DMS114 treated with DMSO at 0.1 percent for 48 hours (cell line): ENCODE results near the gene ZNF207.
"Not testable (repeated sequence)": the region's sequence is repeated elsewhere in the genome, so short reads cannot be mapped to it uniquely, and the experiment has no call there.

Source experiments
- DNase-seq: peaks from one replicate; lab custom pipeline; 2025; ENCODE audit not compliant: unreplicated experiment; lab: John Stamatoyannopoulos, UW

Gene ZNF207

GRCh38 chr17:32349854-32350665, at the start of gene ZNF207:
TSS of gene ZNF207 (plus strand) at chr17:32350157. CDS start at chr17:32350286, 129 bp downstream.
- DNase-seq: peak; percentile 91

GRCh38 chr17:32302037-32302436, 47.9 kb upstream of the ZNF207 start:
- no peak for DNase-seq

- DNase-seq: no peak
These were observed 46.9 kb upstream of the ZNF207 start for GRCh38 chr17:32302860-32303649.

- no peak for DNase-seq
These were observed 46.1 kb upstream of the ZNF207 start for GRCh38 chr17:32303781-32304288.

GRCh38 chr17:32305049-32305448, 44.9 kb upstream of the ZNF207 start:
- no peak for DNase-seq

GRCh38 chr17:32307658-32308057, 42.3 kb upstream of the ZNF207 start:
- no peak for DNase-seq

GRCh38 chr17:32311028-32311536, 38.9 kb upstream of the ZNF207 start:
- DNase-seq: no peak

- no peak for DNase-seq
These were observed 35.3 kb upstream of the ZNF207 start for GRCh38 chr17:32314636-32315035.

GRCh38 chr17:32315171-32315570, 34.8 kb upstream of the ZNF207 start:
- no peak for DNase-seq

GRCh38 chr17:32316653-32317052, 33.3 kb upstream of the ZNF207 start:
- not testable (repeated sequence) for DNase-seq

- no peak for DNase-seq
These were observed 32.6 kb upstream of the ZNF207 start for GRCh38 chr17:32317353-32317752.

GRCh38 chr17:32318071-32318470, 31.9 kb upstream of the ZNF207 start:
- no peak for DNase-seq

- DNase-seq: peak; percentile 35
These were observed 30.4 kb upstream of the ZNF207 start for GRCh38 chr17:32319548-32319905.

GRCh38 chr17:32320080-32320479, 29.9 kb upstream of the ZNF207 start:
- not testable (repeated sequence) for DNase-seq

GRCh38 chr17:32320847-32321246, 29.1 kb upstream of the ZNF207 start:
- no peak for DNase-seq

GRCh38 chr17:32323046-32323445, 26.9 kb upstream of the ZNF207 start:
- DNase-seq: no peak

- DNase-seq: no peak
These were observed 26.0 kb upstream of the ZNF207 start for GRCh38 chr17:32323811-32324491.

- no peak for DNase-seq
These were observed 22.0 kb upstream of the ZNF207 start for GRCh38 chr17:32327911-32328310.

- DNase-seq: no peak
These were observed 19.8 kb upstream of the ZNF207 start for GRCh38 chr17:32330147-32330546.

- no peak for DNase-seq
These were observed 18.5 kb upstream of the ZNF207 start for GRCh38 chr17:32331243-32332040.
